ENCODE results near the gene ZNF764. TPM values are rescaled to one million over a fixed set of nuclear protein-coding genes. Genes with fewer than 3 reads are reported as not detected.

The ZNF764 gene
- polyA plus RNA-seq, 1 donor = 11.8 TPM

GRCh38 chr16:30571445-30572322, 13.5 kb upstream of the ZNF764 start, which contains the start of gene ZNF688:
ZNF688 (minus strand) TSS chr16:30571714; CDS start chr16:30571629, 85 bp downstream.
- peak; percentile 98 for DNase-seq

- DNase-seq = peak; percentile 44
These were observed 12.7 kb upstream of the ZNF764 start for GRCh38 chr16:30570636-30571444.

- DNase-seq = peak; percentile 45
These were observed 11.8 kb upstream of the ZNF764 start for GRCh38 chr16:30569746-30570635.

GRCh38 chr16:30569281-30569680, 11.1 kb upstream of the ZNF764 start:
- no peak for DNase-seq

GRCh38 chr16:30567991-30568638, 9.9 kb upstream of the ZNF764 start:
- DNase-seq = no peak

- DNase-seq = no peak
These were observed 9.2 kb upstream of the ZNF764 start for GRCh38 chr16:30567160-30567990.

- DNase-seq = no peak
These were observed 8.4 kb upstream of the ZNF764 start for GRCh38 chr16:30566531-30566930.

- no peak for DNase-seq
These were observed 7.8 kb upstream of the ZNF764 start for GRCh38 chr16:30565984-30566383.

- no peak for DNase-seq
These were observed 7.4 kb upstream of the ZNF764 start for GRCh38 chr16:30565526-30565925.

- DNase-seq = no peak
These were observed 3.8 kb upstream of the ZNF764 start for GRCh38 chr16:30562021-30562420.

GRCh38 chr16:30561089-30561816, 3.1 kb upstream of the ZNF764 start:
- no peak for DNase-seq

- DNase-seq = no peak
These were observed 1.5 kb upstream of the ZNF764 start for GRCh38 chr16:30559690-30560089.

- no peak for DNase-seq
These were observed 709 bp upstream of the ZNF764 start for GRCh38 chr16:30558789-30559377.

- no peak for DNase-seq
These were observed 542 bp downstream of the ZNF764 start for GRCh38 chr16:30557707-30557956.

- no peak for DNase-seq
These were observed 2.1 kb downstream of the ZNF764 start for GRCh38 chr16:30556125-30556473.

GRCh38 chr16:30555315-30556124, 2.7 kb downstream of the ZNF764 start:
- DNase-seq = no peak

- no peak for DNase-seq
These were observed 3.4 kb downstream of the ZNF764 start for GRCh38 chr16:30554557-30555314.

GRCh38 chr16:30553393-30553899, 4.7 kb downstream of the ZNF764 start:
- DNase-seq = no peak
